Upper lobe of left lung (tissue), 6 donors: ENCODE data around the gene ANO5. TPM values are rescaled to one million over a fixed set of nuclear protein-coding genes. Genes with fewer than 3 reads are reported as not detected.

Source experiments
- ATAC-seq, 2 donors: fragments of 200-7000 bp; cut with Tn5 transposase; one replicate each; pipeline ENCODE4 v1.9.1; 2022; ENCODE audit warnings: mild to moderate bottlenecking in 2 of 2, moderate library complexity in 2 of 2; ENCODE audit not compliant: low FRiP score in 2 of 2
- DNase-seq, 2 donors: peaks; one replicate each; pipeline ENCODE4 v3.0.0-alpha.2; 2019 to 2020
- H3K27ac ChIP-seq, 4 donors: fragments of 200-600 bp; sonication (generic); one replicate each; pipeline ENCODE4 v1.5.1; 2016 to 2019
- H3K27me3 ChIP-seq, 4 donors: fragments of 200-600 bp; sonication (generic); one replicate each; pipeline ENCODE4 v1.5.1; 2017 to 2019
- H3K36me3 ChIP-seq, 4 donors: fragments of 200-600 bp; sonication (generic); one replicate each; pipeline ENCODE4 v1.5.1; 2016 to 2019
- H3K4me1 ChIP-seq, 4 donors: fragments of 200-600 bp; sonication (generic); one replicate each; pipeline ENCODE4 v1.5.1; 2018 to 2019
- H3K4me3 ChIP-seq, 4 donors: fragments of 200-600 bp; sonication (generic); one replicate each; pipeline ENCODE4 v1.5.1; 2017 to 2019; ENCODE audit warnings: mild to moderate bottlenecking in 2 of 4, moderate library complexity in 1 of 4
- H3K9me3 ChIP-seq, 4 donors: fragments of 200-600 bp; sonication (generic); one replicate each; pipeline ENCODE4 v1.5.1; 2018 to 2019
- CTCF ChIP-seq, 6 experiments: fragments of 450-650 bp in 4 of 6; fragments of 200-600 bp in 2 of 6; sonication (generic) in 2 of 6; IDR thresholded peaks; one replicate each; pipeline ENCODE4 v1.5.1; 2016 to 2019; ENCODE audit warnings: antibody characterized with exemption in 6 of 6
- EP300 ChIP-seq, 4 donors: sonication (generic); formaldehyde crosslinking; IDR thresholded peaks; one replicate each; pipeline ENCODE4 v1.5.1; 2017; ENCODE audit warnings: antibody characterized with exemption in 4 of 4, control low read depth in 2 of 4
- POLR2A ChIP-seq, 4 donors: fragments of 450-650 bp; IDR thresholded peaks; one replicate each; pipeline ENCODE4 v1.5.1; 2016 to 2017; ENCODE audit warnings: antibody characterized with exemption in 4 of 4, mild to moderate bottlenecking in 2 of 4
- POLR2AphosphoS5 ChIP-seq, 2 donors: sonication (generic); formaldehyde crosslinking; IDR thresholded peaks; one replicate each; pipeline ENCODE4 v1.5.1; 2017; ENCODE audit warnings: antibody characterized with exemption in 2 of 2
- WGBS, 2 donors: methylation state at CpG; one replicate each; pipeline ENCODE4 v1.1.5; 2017 to 2018; 5-methylcytosine and 5-hydroxymethylcytosine counted together
- total RNA-seq, 6 donors: library from RNA; depleted of rRNA in 4 of 6; stranded (reverse); fragments of >200 nt in 4 of 6; gene quantifications; one replicate each; pipeline versions ENCODE4 v1.1.0 to v1.2.1, GENCODE V29; 2016 to 2021
- donor health status: DM: no; HTN: no; CAD: no; lungs with moderate emphysema.
- donor health status: DM: no; HTN: yes; CAD: no; lungs with severe emphysema.

The ANO5 gene
- total RNA-seq, 6 donors from 2014 or later: 2.8 to 5.3 (median 3.3) TPM

- TF ChIP-seq POLR2AphosphoS5 (IDR thresholded peaks at IDR 0.05): no peak
- TF ChIP-seq CTCF (IDR thresholded peaks at IDR 0.05): no peak
- no peak for TF ChIP-seq EP300 (IDR thresholded peaks at IDR 0.05)
- no peak for TF ChIP-seq POLR2A (IDR thresholded peaks at IDR 0.05)
- Histone ChIP-seq H3K4me1 (no peaks in the 10 kb centered on the region), H3K9me3 (no peaks in the 10 kb centered on the region), H3K27me3 (no peaks in the 10 kb centered on the region), H3K36me3 (no peaks in the 10 kb centered on the region), H3K27ac (no peak overlapping the region), H3K4me3 (no peak overlapping the region)
- ATAC-seq (no peak), DNase-seq (no peak)
- 50 to 61% methylated on average over 1 of the region's 1 CpG for WGBS, 2 donors
Measured at GRCh38 chr11:22234743-22235142, 41.9 kb downstream of the ANO5 start.

- no peak overlapping the region for H3K27ac ChIP-seq
- ATAC-seq: peak in 1 of 2 donors; percentile 84
- no peaks in the 10 kb centered on the region for H3K4me1 ChIP-seq
- H3K27me3 ChIP-seq: no peaks in the 10 kb centered on the region
- H3K9me3 ChIP-seq: no peaks in the 10 kb centered on the region
- peak in 1 of 2 donors; percentile 35 for DNase-seq
- H3K4me3 ChIP-seq: no peak overlapping the region
- TF ChIP-seq CTCF (IDR thresholded peaks at IDR 0.05): peak; percentile 9 to 56 (median 38)
- no peak for TF ChIP-seq POLR2A (IDR thresholded peaks at IDR 0.05)
- no peak for TF ChIP-seq POLR2AphosphoS5 (IDR thresholded peaks at IDR 0.05)
- no peak for TF ChIP-seq EP300 (IDR thresholded peaks at IDR 0.05)
- H3K36me3 ChIP-seq: no peaks in the 10 kb centered on the region
- 6 to 9% methylated on average over 4 of the region's 4 CpGs for WGBS, 2 donors
Measured at GRCh38 chr11:22244986-22245592, 52.2 kb downstream of the ANO5 start.

- DNase-seq (no peak), ATAC-seq (no peak)
- Histone ChIP-seq H3K4me3 (no peak overlapping the region), H3K36me3 (no peaks in the 10 kb centered on the region), H3K9me3 (no peaks in the 10 kb centered on the region), H3K27me3 (no peaks in the 10 kb centered on the region), H3K4me1 (no peaks in the 10 kb centered on the region), H3K27ac (no peak overlapping the region)
- 39 to 52% methylated on average over 1 of the region's 1 CpG for WGBS, 2 donors
- TF ChIP-seq CTCF (IDR thresholded peaks at IDR 0.05) (no peak), EP300 (IDR thresholded peaks at IDR 0.05) (no peak), POLR2AphosphoS5 (IDR thresholded peaks at IDR 0.05) (no peak), POLR2A (IDR thresholded peaks at IDR 0.05) (no peak)
Measured at GRCh38 chr11:22246992-22247391, 54.1 kb downstream of the ANO5 start.

- 77 to 88% methylated on average over 1 of the region's 1 CpG for WGBS, 2 donors
- TF ChIP-seq EP300 (IDR thresholded peaks at IDR 0.05): no peak
- TF ChIP-seq CTCF (IDR thresholded peaks at IDR 0.05): no peak
- TF ChIP-seq POLR2AphosphoS5 (IDR thresholded peaks at IDR 0.05): no peak
- no peak for TF ChIP-seq POLR2A (IDR thresholded peaks at IDR 0.05)
- H3K9me3 ChIP-seq: no peaks in the 10 kb centered on the region
- H3K4me3 ChIP-seq: no peak overlapping the region
- DNase-seq (no peak), ATAC-seq (no peak)
- H3K4me1 ChIP-seq: no peaks in the 10 kb centered on the region
- no peaks in the 10 kb centered on the region for H3K27me3 ChIP-seq
- no peak overlapping the region for H3K27ac ChIP-seq
- no peaks in the 10 kb centered on the region for H3K36me3 ChIP-seq
Measured at GRCh38 chr11:22249871-22250270, 57.0 kb downstream of the ANO5 start.

GRCh38 chr11:22256876-22257275 is 64.0 kb downstream of the ANO5 start:
- no peak for TF ChIP-seq POLR2AphosphoS5 (IDR thresholded peaks at IDR 0.05)
- TF ChIP-seq POLR2A (IDR thresholded peaks at IDR 0.05): no peak
- TF ChIP-seq EP300 (IDR thresholded peaks at IDR 0.05): no peak
- no peak for TF ChIP-seq CTCF (IDR thresholded peaks at IDR 0.05)
- H3K27ac ChIP-seq: no peak overlapping the region
- no peaks in the 10 kb centered on the region for H3K36me3 ChIP-seq
- H3K27me3 ChIP-seq: no peaks in the 10 kb centered on the region
- WGBS, 2 donors: 95 to 100% methylated on average over 1 of the region's 1 CpG
- H3K4me3 ChIP-seq: no peak overlapping the region
- DNase-seq: no peak
- no peaks in the 10 kb centered on the region for H3K4me1 ChIP-seq
- no peak for ATAC-seq
- H3K9me3 ChIP-seq: no peaks in the 10 kb centered on the region
